GM12892 (cell line): Measurements from ENCODE around the gene PSMC5.

ENCODE experiments used
- POLR2A ChIP-seq: IDR thresholded peaks from 2 replicates; pipeline ENCODE4 v1.6.1; 2011; ENCODE audit warnings: low read depth, low read length, control low read depth
- POLR2AphosphoS5 ChIP-seq: IDR thresholded peaks from 2 replicates; pipeline ENCODE4 v1.6.1; 2011; ENCODE audit warnings: low read depth, low read length, control low read depth

DNA sequence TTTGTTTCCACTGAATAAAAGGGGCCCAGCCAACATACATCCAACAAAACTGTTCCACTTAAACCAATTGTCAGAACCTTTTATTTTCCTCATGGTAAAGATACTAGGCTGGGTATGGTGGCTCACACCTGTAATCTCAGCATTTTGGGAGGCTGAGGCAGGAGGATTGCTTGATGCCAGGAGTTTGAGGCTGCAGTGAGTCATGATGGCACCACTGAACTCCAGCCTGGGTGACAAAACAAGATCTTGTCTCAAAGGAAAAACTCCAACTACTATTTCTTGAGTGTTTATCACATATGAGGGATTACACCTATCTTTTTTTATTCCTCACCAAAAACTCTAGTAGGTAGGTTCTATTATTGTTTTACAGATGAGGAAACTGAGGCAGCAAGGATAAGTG is 4.7 kb upstream of the PSMC5 start:
- no peak for TF ChIP-seq POLR2A
- no peak for TF ChIP-seq POLR2AphosphoS5
